ENCODE results near the gene WDCP.
"Not testable (repeated sequence)": the region's sequence is repeated elsewhere in the genome, so short reads cannot be mapped to it uniquely, and the experiment has no call there.

WDCP gene

GRCh38 chr2:24048769-24049484, 1.7 kb upstream of the WDCP start:
- peak overlapping the region; percentile 84 for H3K4me3 ChIP-seq (ENCODE audit: low read length)
- no peak for TF ChIP-seq ZNF274 (IDR thresholded peaks at IDR 0.05; ENCODE audit: low read depth, low read length)

GRCh38 chr2:24047703-24048033, 477 bp upstream of the WDCP start:
- H3K4me3 ChIP-seq (ENCODE audit: low read length): no peak overlapping the region
- no peak for TF ChIP-seq ZNF274 (IDR thresholded peaks at IDR 0.05; ENCODE audit: low read depth, low read length)

- TF ChIP-seq ZNF274 (IDR thresholded peaks at IDR 0.05; ENCODE audit: low read depth, low read length): no peak
- H3K4me3 ChIP-seq (ENCODE audit: low read length): peak overlapping the region; percentile 88
These were observed 627 bp downstream of the WDCP start for GRCh38 chr2:24046599-24046929.

- H3K4me3 ChIP-seq (ENCODE audit: low read length): peak overlapping the region; percentile 88; the same call in 1 of the 2 replicates
- TF ChIP-seq ZNF274 (IDR thresholded peaks at IDR 0.05; ENCODE audit: low read depth, low read length): no peak
These were observed 1.4 kb downstream of the WDCP start for GRCh38 chr2:24045511-24046508.

GRCh38 chr2:24043133-24043532, 4.1 kb downstream of the WDCP start:
- H3K4me3 ChIP-seq (ENCODE audit: low read length): not testable (repeated sequence)

GRCh38 chr2:24040511-24040910, 6.7 kb downstream of the WDCP start:
- TF ChIP-seq ZNF274 (IDR thresholded peaks at IDR 0.05; ENCODE audit: low read depth, low read length): no peak
- no peak overlapping the region for H3K4me3 ChIP-seq (ENCODE audit: low read length)

GRCh38 chr2:24038786-24039499, 8.2 kb downstream of the WDCP start:
- TF ChIP-seq ZNF274 (IDR thresholded peaks at IDR 0.05; ENCODE audit: low read depth, low read length): no peak
- H3K4me3 ChIP-seq (ENCODE audit: low read length): no peak overlapping the region

GRCh38 chr2:24026233-24026632, 21.0 kb downstream of the WDCP start:
- no peak for TF ChIP-seq ZNF274 (IDR thresholded peaks at IDR 0.05; ENCODE audit: low read depth, low read length)
- H3K4me3 ChIP-seq (ENCODE audit: low read length): no peak overlapping the region

GRCh38 chr2:24024996-24025663, 22.1 kb downstream of the WDCP start:
- TF ChIP-seq ZNF274 (IDR thresholded peaks at IDR 0.05; ENCODE audit: low read depth, low read length): no peak
- H3K4me3 ChIP-seq (ENCODE audit: low read length): no peak overlapping the region

GRCh38 chr2:24024018-24024417, 23.2 kb downstream of the WDCP start:
- TF ChIP-seq ZNF274 (IDR thresholded peaks at IDR 0.05; ENCODE audit: low read depth, low read length): no peak
- no peak overlapping the region for H3K4me3 ChIP-seq (ENCODE audit: low read length)

- TF ChIP-seq ZNF274 (IDR thresholded peaks at IDR 0.05; ENCODE audit: low read depth, low read length): no peak
- no peak overlapping the region for H3K4me3 ChIP-seq (ENCODE audit: low read length)
These were observed 24.1 kb downstream of the WDCP start for GRCh38 chr2:24022975-24023575.

GRCh38 chr2:24022324-24022974, 24.7 kb downstream of the WDCP start:
- no peak overlapping the region for H3K4me3 ChIP-seq (ENCODE audit: low read length)
- no peak for TF ChIP-seq ZNF274 (IDR thresholded peaks at IDR 0.05; ENCODE audit: low read depth, low read length)
